Spleen (tissue), 7 donors: Measurements from ENCODE around the gene CSF2RB.

Source experiments
- POLR2A ChIP-seq, 3 donors: fragments of 450-650 bp; IDR thresholded peaks; one replicate each; pipeline ENCODE4 v1.5.1; 2017; ENCODE audit warnings: antibody characterized with exemption in 3 of 3, mild to moderate bottlenecking in 1 of 3
- TF ChIP-seq, protein P1 (sequence below), 11 experiments: fragments of 200-600 bp in 7 of 11; fragments of 450-650 bp in 4 of 11; sonication (generic) in 4 of 11; IDR thresholded peaks in 8 of 11; conservative IDR thresholded peaks in 3 of 11; 1 replicate in 7 of 11; 2 replicates in 4 of 11; pipeline versions ENCODE4 v1.4.0 to v1.8.0; 2016 to 2021; ENCODE audit warnings: antibody characterized with exemption in 11 of 11, inconsistent platforms in 4 of 11, mild to moderate bottlenecking in 1 of 11
- donor health status: DM: no; HTN: no; CAD: no; lungs with moderate emphysema.
- donor health status: DM: no; HTN: no; CAD: no.
- donor health status: DM: no; HTN: no; CAD: no.

DNA sequence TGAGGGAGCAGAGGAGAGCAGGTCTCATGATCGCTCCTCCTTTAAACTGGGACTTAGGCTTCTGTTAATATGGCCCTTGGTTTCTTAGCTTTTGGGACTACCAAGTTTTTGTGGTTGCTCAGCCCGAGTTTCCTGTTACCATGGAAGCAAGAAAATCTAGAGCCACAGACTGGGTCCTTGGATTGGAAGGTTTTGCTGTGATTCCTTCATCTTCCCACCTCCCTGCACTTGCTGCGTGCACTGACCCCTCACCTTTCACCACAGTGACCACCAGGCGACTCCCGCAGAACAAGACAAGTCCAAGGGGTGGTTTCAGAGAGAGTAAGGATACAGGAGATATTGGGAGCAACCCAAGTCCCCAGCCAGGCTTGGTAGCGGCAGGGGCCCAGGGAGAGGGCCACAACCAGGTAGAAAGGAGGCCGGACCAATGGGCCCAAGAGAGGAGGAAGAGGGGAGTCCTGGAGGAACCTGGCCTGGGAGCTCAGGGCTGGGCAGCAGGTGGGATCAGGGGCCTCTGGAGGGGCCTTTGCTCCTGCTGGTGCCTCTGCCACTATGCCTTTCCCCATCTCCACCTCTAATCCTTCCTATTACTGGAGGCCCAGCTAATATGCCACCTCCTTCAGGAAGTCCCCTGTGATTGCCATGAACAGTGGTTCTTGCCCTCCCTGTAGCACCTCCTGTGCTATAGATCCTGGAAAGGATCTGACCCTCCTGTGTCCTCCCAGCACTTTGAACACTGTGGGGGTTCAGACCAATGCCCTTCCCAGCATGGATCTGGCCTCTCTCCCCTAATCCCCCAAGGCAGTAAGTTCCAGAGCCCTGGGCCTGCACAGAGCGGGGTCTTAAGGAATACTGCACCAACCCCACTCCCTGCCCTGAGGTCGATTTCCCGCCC lies 21.2 kb downstream of the CSF2RB start:
- TF ChIP-seq, protein P1, sequence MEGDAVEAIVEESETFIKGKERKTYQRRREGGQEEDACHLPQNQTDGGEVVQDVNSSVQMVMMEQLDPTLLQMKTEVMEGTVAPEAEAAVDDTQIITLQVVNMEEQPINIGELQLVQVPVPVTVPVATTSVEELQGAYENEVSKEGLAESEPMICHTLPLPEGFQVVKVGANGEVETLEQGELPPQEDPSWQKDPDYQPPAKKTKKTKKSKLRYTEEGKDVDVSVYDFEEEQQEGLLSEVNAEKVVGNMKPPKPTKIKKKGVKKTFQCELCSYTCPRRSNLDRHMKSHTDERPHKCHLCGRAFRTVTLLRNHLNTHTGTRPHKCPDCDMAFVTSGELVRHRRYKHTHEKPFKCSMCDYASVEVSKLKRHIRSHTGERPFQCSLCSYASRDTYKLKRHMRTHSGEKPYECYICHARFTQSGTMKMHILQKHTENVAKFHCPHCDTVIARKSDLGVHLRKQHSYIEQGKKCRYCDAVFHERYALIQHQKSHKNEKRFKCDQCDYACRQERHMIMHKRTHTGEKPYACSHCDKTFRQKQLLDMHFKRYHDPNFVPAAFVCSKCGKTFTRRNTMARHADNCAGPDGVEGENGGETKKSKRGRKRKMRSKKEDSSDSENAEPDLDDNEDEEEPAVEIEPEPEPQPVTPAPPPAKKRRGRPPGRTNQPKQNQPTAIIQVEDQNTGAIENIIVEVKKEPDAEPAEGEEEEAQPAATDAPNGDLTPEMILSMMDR (IDR thresholded peaks at IDR 0.05 in 8 of 11, conservative IDR thresholded peaks at IDR 0.05 in 3 of 11): no peak
- no peak for TF ChIP-seq POLR2A (IDR thresholded peaks at IDR 0.05)
